Peyer's patch (tissue), 4 donors: ENCODE data around the gene TMEM163. TPM values are rescaled to one million over a fixed set of nuclear protein-coding genes. Genes with fewer than 3 reads are reported as not detected.

Source experiments
- DNase-seq, 3 donors: peaks; one replicate each; pipeline ENCODE4 v3.0.0-alpha.2; 2017 to 2019
- H3K27ac ChIP-seq, 4 donors: fragments of 200-600 bp; sonication (generic); one replicate each; pipeline ENCODE4 v1.5.1; 2016 to 2019
- H3K27me3 ChIP-seq, 2 donors: fragments of 200-600 bp; sonication (generic); one replicate each; pipeline ENCODE4 v1.5.1; 2019
- H3K36me3 ChIP-seq, 3 donors: fragments of 200-600 bp; sonication (generic); one replicate each; pipeline ENCODE4 v1.5.1; 2016 to 2019
- H3K4me1 ChIP-seq, 4 donors: fragments of 200-600 bp; sonication (generic); one replicate each; pipeline ENCODE4 v1.5.1; 2016 to 2019
- H3K4me3 ChIP-seq, 4 donors: fragments of 200-600 bp; sonication (generic); 1 replicate in 3 of 4; 2 replicates in 1 of 4; pipeline ENCODE4 v1.5.1; 2016 to 2019; ENCODE audit warnings: mild to moderate bottlenecking in 1 of 4
- H3K9me3 ChIP-seq, 4 donors: fragments of 200-600 bp; sonication (generic); one replicate each; pipeline ENCODE4 v1.5.1; 2016 to 2019; ENCODE audit warnings: mild to moderate bottlenecking in 1 of 4
- POLR2A ChIP-seq, 2 donors: fragments of 450-650 bp; IDR thresholded peaks; one replicate each; pipeline ENCODE4 v1.5.1; 2017; ENCODE audit warnings: antibody characterized with exemption in 2 of 2, mild to moderate bottlenecking in 2 of 2, moderate library complexity in 2 of 2
- total RNA-seq, 4 donors: library from RNA; depleted of rRNA; stranded (reverse); fragments of >200 nt; gene quantifications; one replicate each; pipeline ENCODE4 v1.1.0, GENCODE V29; 2016
- TF ChIP-seq, protein P1 (sequence below), 6 experiments: fragments of 450-650 bp in 4 of 6; fragments of 200-600 bp in 2 of 6; sonication (generic) in 1 of 6; IDR thresholded peaks; one replicate each; pipeline ENCODE4 v1.5.1; 2017 to 2019; ENCODE audit warnings: antibody characterized with exemption in 6 of 6, mild to moderate bottlenecking in 3 of 6, moderate library complexity in 1 of 6

The TMEM163 gene
- total RNA-seq, 4 donors from 2014 or later = 1.7 TPM; not detected in 3

DNA sequence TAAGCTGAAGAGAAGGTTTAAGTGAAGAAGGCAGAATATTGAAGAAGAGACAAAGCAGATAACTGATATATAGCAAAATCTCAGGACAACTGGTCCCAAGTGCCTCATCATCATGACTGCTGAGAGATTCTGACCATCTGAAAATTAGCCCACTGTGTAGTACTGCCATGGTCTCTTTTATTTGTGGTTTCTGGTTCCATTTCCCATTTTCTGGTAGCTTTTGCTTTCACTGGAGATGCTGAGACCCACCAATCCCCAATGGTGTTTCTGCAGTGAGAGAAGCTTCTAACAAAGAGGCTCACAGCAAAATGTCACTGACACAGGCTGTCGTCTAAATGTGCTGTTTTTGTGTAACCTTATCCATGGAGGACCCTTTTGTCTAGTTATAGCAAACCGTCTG lies 79.5 kb downstream of the TMEM163 start:
- Histone ChIP-seq H3K4me1 (no peaks in the 10 kb centered on the region), H3K4me3 (no peak overlapping the region), H3K27ac (no peak overlapping the region), H3K9me3 (no peaks in the 10 kb centered on the region), H3K27me3 (no peaks in the 10 kb centered on the region), H3K36me3 (no peaks in the 10 kb centered on the region)
- TF ChIP-seq, protein P1, sequence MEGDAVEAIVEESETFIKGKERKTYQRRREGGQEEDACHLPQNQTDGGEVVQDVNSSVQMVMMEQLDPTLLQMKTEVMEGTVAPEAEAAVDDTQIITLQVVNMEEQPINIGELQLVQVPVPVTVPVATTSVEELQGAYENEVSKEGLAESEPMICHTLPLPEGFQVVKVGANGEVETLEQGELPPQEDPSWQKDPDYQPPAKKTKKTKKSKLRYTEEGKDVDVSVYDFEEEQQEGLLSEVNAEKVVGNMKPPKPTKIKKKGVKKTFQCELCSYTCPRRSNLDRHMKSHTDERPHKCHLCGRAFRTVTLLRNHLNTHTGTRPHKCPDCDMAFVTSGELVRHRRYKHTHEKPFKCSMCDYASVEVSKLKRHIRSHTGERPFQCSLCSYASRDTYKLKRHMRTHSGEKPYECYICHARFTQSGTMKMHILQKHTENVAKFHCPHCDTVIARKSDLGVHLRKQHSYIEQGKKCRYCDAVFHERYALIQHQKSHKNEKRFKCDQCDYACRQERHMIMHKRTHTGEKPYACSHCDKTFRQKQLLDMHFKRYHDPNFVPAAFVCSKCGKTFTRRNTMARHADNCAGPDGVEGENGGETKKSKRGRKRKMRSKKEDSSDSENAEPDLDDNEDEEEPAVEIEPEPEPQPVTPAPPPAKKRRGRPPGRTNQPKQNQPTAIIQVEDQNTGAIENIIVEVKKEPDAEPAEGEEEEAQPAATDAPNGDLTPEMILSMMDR (IDR thresholded peaks at IDR 0.05) = no peak
- TF ChIP-seq POLR2A (IDR thresholded peaks at IDR 0.05) = no peak
- DNase-seq = no peak

DNA sequence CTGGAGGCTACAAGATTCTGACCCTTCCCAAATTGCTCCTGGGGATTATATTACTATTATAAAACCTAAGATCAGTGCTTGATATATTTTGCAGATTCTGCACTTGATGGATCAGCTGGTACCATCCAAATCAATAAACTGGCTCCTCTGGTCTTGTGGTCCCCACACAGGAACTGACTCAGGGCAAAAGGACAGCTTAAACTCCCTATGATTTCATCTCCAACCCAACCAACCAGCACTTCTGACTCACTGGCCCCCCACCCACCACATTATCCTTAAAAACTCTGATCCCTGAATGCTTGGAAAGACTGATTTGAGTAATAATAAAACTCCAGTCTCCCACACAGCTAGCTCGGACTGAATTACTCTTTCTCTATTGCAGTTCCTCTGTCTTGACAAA lies 82.1 kb downstream of the TMEM163 start:
- Histone ChIP-seq H3K4me1 (no peaks in the 10 kb centered on the region), H3K36me3 (no peaks in the 10 kb centered on the region), H3K27me3 (no peaks in the 10 kb centered on the region), H3K9me3 (no peaks in the 10 kb centered on the region), H3K27ac (no peak overlapping the region), H3K4me3 (no peak overlapping the region)
- TF ChIP-seq, protein P1 (IDR thresholded peaks at IDR 0.05) = no peak
- no peak for TF ChIP-seq POLR2A (IDR thresholded peaks at IDR 0.05)
- no peak for DNase-seq

DNA sequence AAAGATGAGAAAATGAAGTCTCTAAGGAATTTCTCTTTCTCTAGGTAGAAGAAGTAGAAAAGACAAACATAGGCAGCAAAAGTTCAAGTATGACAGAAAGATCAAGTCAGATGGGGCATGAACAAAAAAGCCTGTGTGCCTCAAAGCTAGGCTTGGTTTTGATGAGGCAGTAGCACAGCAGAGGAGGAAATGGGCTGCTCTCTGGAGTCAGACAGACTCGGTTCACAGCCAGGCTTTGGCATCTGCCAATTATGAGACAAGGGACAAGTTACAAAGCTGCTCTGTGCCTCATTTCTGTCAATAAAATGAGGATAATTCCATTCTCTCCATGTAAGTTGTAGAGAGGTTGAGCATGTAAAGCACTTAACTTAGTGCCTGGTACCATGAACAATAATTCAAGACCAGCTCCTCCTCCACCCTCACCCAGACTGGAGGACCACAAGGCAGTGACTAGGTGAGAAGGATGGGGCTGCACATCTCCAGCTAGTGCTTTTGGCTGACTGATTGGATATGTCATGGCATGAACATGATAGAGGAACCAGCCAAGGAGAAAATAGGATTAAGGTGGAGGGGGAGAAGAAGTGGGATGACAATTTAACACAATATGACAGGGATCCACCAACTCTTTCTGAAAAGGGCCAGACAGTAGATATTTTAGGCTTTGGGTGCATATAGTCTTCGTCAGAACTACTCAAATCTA lies 84.6 kb downstream of the TMEM163 start:
- Histone ChIP-seq H3K9me3 (no peaks in the 10 kb centered on the region), H3K36me3 (no peaks in the 10 kb centered on the region), H3K4me3 (no peak overlapping the region), H3K27me3 (no peaks in the 10 kb centered on the region), H3K27ac (no peak overlapping the region), H3K4me1 (no peaks in the 10 kb centered on the region)
- TF ChIP-seq, protein P1 (IDR thresholded peaks at IDR 0.05) = no peak
- no peak for TF ChIP-seq POLR2A (IDR thresholded peaks at IDR 0.05)
- no peak for DNase-seq

DNA sequence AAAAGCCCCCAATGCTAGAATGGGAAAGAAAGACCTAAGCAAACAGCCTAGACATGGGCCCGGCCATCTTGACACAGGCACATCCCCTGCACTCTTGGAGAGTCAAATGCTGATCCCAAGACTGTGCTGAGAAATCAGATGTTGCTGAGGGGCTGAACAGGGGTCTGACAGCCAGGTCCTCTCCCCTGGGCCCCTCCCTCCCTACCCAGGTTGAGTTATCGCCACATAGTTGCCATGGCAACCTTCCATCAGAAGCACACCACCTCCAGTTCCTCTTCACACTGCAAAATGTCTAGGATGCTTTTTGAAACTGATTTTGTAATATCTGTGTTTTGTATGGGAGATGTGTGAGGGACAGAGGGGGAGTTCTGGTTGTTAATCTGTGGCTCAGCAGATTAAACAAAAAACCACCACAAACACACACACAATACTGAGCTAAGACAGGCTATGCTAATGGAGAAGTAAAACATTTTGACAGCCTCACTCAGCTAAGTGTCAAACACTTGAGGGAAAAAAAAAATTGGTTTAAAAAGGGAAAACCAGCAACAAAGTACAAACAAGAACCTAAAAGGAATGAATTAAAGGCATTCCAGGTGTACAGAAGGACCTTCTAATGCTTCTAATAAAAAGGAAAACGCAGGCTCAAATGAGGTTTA lies 88.2 kb downstream of the TMEM163 start:
- no peak overlapping the region for H3K27ac ChIP-seq
- H3K4me1 ChIP-seq = no peaks in the 10 kb centered on the region
- H3K4me3 ChIP-seq = no peak overlapping the region
- H3K27me3 ChIP-seq = no peaks in the 10 kb centered on the region
- DNase-seq = no peak
- H3K36me3 ChIP-seq = no peaks in the 10 kb centered on the region
- no peak for TF ChIP-seq POLR2A (IDR thresholded peaks at IDR 0.05)
- TF ChIP-seq, protein P1 (IDR thresholded peaks at IDR 0.05) = no peak
- no peaks in the 10 kb centered on the region for H3K9me3 ChIP-seq

- Histone ChIP-seq H3K36me3 (no peaks in the 10 kb centered on the region), H3K9me3 (no peaks in the 10 kb centered on the region), H3K4me1 (no peaks in the 10 kb centered on the region), H3K4me3 (no peak overlapping the region), H3K27me3 (no peaks in the 10 kb centered on the region), H3K27ac (no peak overlapping the region)
- TF ChIP-seq POLR2A (IDR thresholded peaks at IDR 0.05) = no peak
- TF ChIP-seq, protein P1 (IDR thresholded peaks at IDR 0.05) = no peak
- DNase-seq = no peak
These were observed 90.3 kb downstream of the TMEM163 start for GRCh38 chr2:134628453-134628852.
